Activated CD4-positive, alpha-beta T cell treated with anti-CD3 and anti-CD28 coated beads, Interleukin-2, amount 50 U/mL, for 16 hours (primary cell): ENCODE measurements around the gene CCL20.
"Not testable (repeated sequence)": the region's sequence is repeated elsewhere in the genome, so short reads cannot be mapped to it uniquely, and the experiment has no call there.

Experiments
- DNase-seq: peaks from one replicate; pipeline ENCODE4 v3.0.0-alpha.2; 2020

Gene CCL20

GRCh38 chr2:227813562-227814353 is at the start of gene CCL20:
Gene CCL20, plus strand, starts transcription at chr2:227813842. Its CDS starts 70 bp downstream, at chr2:227813912.
- DNase-seq: no peak

- DNase-seq: no peak
Observed at GRCh38 chr2:227765788-227766372, 47.8 kb upstream of the CCL20 start.

- DNase-seq: peak; percentile 61
Observed at GRCh38 chr2:227766373-227766883, 47.2 kb upstream of the CCL20 start.

- DNase-seq: no peak
Observed at GRCh38 chr2:227767830-227768229, 45.8 kb upstream of the CCL20 start.

GRCh38 chr2:227772197-227772661 is 41.4 kb upstream of the CCL20 start:
- no peak for DNase-seq

- DNase-seq: no peak
Observed at GRCh38 chr2:227772932-227773331, 40.7 kb upstream of the CCL20 start.

- DNase-seq: peak; percentile 28
Observed at GRCh38 chr2:227774011-227774624, 39.5 kb upstream of the CCL20 start.

- no peak for DNase-seq
Observed at GRCh38 chr2:227774895-227775842, 38.5 kb upstream of the CCL20 start.

GRCh38 chr2:227780981-227781615 is 32.5 kb upstream of the CCL20 start:
- DNase-seq: no peak

- no peak for DNase-seq
Observed at GRCh38 chr2:227781841-227782240, 31.8 kb upstream of the CCL20 start.

GRCh38 chr2:227782804-227783203 is 30.8 kb upstream of the CCL20 start:
- no peak for DNase-seq

- DNase-seq: peak; percentile 32
Observed at GRCh38 chr2:227783404-227784138, 30.1 kb upstream of the CCL20 start.

- DNase-seq: no peak
Observed at GRCh38 chr2:227785293-227785692, 28.3 kb upstream of the CCL20 start.

GRCh38 chr2:227788561-227789018 is 25.1 kb upstream of the CCL20 start:
- no peak for DNase-seq

GRCh38 chr2:227789803-227790202 is 23.8 kb upstream of the CCL20 start:
- DNase-seq: no peak

GRCh38 chr2:227793148-227793712 is 20.4 kb upstream of the CCL20 start:
- DNase-seq: no peak

GRCh38 chr2:227796045-227796711 is 17.5 kb upstream of the CCL20 start:
- DNase-seq: no peak

GRCh38 chr2:227796768-227797167 is 16.9 kb upstream of the CCL20 start:
- not testable (repeated sequence) for DNase-seq

- no peak for DNase-seq
Observed at GRCh38 chr2:227799202-227799601, 14.4 kb upstream of the CCL20 start.

GRCh38 chr2:227802882-227803281 is 10.8 kb upstream of the CCL20 start:
- DNase-seq: no peak
